Measurements from ENCODE around the gene TAF7.
"Not testable (repeated sequence)": the region's sequence is repeated elsewhere in the genome, so short reads cannot be mapped to it uniquely, and the experiment has no call there.

Gene TAF7

GRCh38 chr5:141345327-141345726 is 24.7 kb upstream of the TAF7 start:
- Mint-ChIP-seq H3K36me3 (no peaks in the 10 kb centered on the region), H3K4me3 (no peak overlapping the region), H3K4me1 (peaks cover 4% of the 10 kb centered on the region), H3K9me3 (peaks cover 13% of the 10 kb centered on the region), H3K27ac (no peak overlapping the region)
- no peak for ATAC-seq
- DNase-seq (ENCODE audit: low spot score in 2 of 2): no peak

DNA sequence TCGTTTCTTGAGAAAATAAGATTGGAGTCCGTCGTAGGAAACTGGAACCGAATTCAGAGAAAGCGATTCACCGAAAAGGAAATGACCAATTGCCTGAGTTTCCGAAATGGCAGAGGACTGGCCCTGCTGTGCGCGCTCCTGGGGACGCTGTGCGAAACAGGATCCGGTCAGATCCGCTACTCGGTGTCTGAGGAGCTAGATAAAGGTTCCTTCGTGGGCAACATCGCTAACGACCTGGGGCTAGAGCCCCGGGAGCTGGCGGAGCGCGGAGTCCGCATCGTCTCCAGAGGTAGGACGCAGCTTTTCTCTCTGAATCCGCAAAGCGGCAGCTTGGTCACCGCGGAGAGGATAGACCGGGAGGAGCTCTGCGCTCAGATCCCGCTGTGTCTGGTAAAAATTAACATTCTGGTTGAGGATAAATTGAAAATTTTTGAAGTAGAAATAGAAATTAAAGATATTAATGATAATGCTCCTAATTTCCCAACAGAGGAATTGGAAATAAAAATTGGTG is 23.4 kb upstream of the TAF7 start:
- ATAC-seq (no peak), DNase-seq (ENCODE audit: low spot score in 2 of 2) (no peak)
- no peaks in the 10 kb centered on the region for H3K4me1 Mint-ChIP-seq
- peak overlapping the region; percentile 29 for H3K4me3 Mint-ChIP-seq
- H3K36me3 Mint-ChIP-seq: no peaks in the 10 kb centered on the region
- H3K9me3 Mint-ChIP-seq: peaks cover 14% of the 10 kb centered on the region
- H3K27ac Mint-ChIP-seq: no peak overlapping the region

GRCh38 chr5:141343242-141343952 is 22.8 kb upstream of the TAF7 start, which contains the start of gene PCDHGA3:
Gene PCDHGA3, plus strand, starts transcription at chr5:141343829. Its CDS starts 205 bp downstream, at chr5:141344034.
- peaks cover 16% of the 10 kb centered on the region for H3K9me3 Mint-ChIP-seq
- no peak within 1 kb of the TSS for H3K27ac Mint-ChIP-seq
- H3K4me1 Mint-ChIP-seq: no peaks in the 10 kb centered on the region
- no peaks in the 10 kb centered on the region for H3K36me3 Mint-ChIP-seq
- ATAC-seq (no peak), DNase-seq (ENCODE audit: low spot score in 2 of 2) (no peak)
- peak within 1 kb of the TSS; percentile 29 for H3K4me3 Mint-ChIP-seq

GRCh38 chr5:141342773-141343172 is 22.2 kb upstream of the TAF7 start:
- H3K4me1 Mint-ChIP-seq: no peaks in the 10 kb centered on the region
- peaks cover 20% of the 10 kb centered on the region for H3K9me3 Mint-ChIP-seq
- no peak for DNase-seq (ENCODE audit: low spot score in 2 of 2)
- no peak overlapping the region for H3K4me3 Mint-ChIP-seq
- H3K36me3 Mint-ChIP-seq: no peaks in the 10 kb centered on the region
- H3K27ac Mint-ChIP-seq: no peak overlapping the region
- ATAC-seq: no peak

- DNase-seq (ENCODE audit: low spot score in 2 of 2); H3K27ac Mint-ChIP-seq; H3K4me1 Mint-ChIP-seq; ATAC-seq; H3K36me3 Mint-ChIP-seq; H3K4me3 Mint-ChIP-seq: not testable (repeated sequence)
- H3K9me3 Mint-ChIP-seq: peaks cover 20% of the 10 kb centered on the region
These were observed 20.3 kb upstream of the TAF7 start for GRCh38 chr5:141340781-141341354.

DNA sequence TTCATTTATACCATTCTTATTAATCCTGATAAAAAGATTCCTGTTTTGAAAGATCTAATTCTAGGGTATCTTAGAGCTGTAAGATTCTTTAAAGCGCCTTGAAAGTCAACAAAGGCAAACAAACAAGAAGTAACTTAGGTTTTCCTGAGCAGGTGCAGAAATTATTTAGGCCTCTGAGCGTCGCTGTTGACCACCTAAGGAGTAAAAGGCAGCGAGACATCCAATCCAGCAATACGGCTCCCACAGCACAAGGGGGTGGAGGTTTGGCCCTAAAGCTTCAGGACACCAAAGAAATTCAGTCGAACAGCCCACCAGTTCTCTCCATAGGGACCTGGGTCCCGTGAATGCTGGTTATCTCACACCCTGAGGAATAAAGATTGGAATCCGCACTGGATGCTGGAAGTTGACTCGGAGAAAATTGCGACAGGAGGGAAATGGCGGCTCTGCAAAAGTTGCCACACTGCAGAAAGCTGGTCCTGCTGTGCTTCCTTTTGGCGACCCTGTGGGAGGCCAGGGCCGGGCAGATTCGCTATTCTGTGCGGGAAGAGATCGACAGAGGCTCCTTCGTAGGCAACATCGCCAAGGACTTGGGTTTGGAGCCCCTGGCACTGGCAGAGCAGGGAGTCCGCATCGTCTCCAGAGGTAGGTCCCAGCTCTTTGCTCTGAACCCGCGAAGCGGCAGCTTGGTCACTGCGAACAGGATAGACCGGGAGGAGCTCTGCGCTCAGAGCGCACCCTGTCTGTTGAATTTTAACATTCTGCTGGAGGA is 18.1 kb upstream of the TAF7 start, which contains the start of gene PCDHGA2:
Gene PCDHGA2, plus strand, starts transcription at position 223 of the 769 bp plus-strand sequence.
- Mint-ChIP-seq H3K27ac (no peak within 1 kb of the TSS), H3K4me1 (no peaks in the 10 kb centered on the region), H3K4me3 (no peak within 1 kb of the TSS), H3K36me3 (no peaks in the 10 kb centered on the region), H3K9me3 (peaks cover 32% of the 10 kb centered on the region)
- DNase-seq (ENCODE audit: low spot score in 2 of 2) (no peak), ATAC-seq (no peak)

DNA sequence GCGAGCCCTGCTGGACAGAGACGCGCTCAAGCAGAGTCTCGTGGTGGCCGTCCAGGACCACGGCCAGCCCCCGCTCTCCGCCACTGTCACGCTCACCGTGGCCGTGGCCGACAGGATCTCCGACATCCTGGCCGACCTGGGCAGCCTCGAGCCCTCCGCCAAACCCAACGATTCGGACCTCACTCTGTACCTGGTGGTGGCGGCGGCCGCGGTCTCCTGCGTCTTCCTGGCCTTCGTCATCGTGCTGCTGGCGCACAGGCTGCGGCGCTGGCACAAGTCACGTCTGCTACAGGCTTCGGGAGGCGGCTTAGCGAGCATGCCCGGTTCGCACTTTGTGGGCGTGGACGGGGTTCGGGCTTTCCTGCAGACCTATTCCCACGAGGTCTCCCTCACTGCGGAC is 12.0 kb upstream of the TAF7 start:
- ATAC-seq; H3K27ac Mint-ChIP-seq; H3K4me1 Mint-ChIP-seq; DNase-seq (ENCODE audit: low spot score in 2 of 2); H3K36me3 Mint-ChIP-seq; H3K4me3 Mint-ChIP-seq: not testable (repeated sequence)
- peaks cover 22% of the 10 kb centered on the region for H3K9me3 Mint-ChIP-seq

DNA sequence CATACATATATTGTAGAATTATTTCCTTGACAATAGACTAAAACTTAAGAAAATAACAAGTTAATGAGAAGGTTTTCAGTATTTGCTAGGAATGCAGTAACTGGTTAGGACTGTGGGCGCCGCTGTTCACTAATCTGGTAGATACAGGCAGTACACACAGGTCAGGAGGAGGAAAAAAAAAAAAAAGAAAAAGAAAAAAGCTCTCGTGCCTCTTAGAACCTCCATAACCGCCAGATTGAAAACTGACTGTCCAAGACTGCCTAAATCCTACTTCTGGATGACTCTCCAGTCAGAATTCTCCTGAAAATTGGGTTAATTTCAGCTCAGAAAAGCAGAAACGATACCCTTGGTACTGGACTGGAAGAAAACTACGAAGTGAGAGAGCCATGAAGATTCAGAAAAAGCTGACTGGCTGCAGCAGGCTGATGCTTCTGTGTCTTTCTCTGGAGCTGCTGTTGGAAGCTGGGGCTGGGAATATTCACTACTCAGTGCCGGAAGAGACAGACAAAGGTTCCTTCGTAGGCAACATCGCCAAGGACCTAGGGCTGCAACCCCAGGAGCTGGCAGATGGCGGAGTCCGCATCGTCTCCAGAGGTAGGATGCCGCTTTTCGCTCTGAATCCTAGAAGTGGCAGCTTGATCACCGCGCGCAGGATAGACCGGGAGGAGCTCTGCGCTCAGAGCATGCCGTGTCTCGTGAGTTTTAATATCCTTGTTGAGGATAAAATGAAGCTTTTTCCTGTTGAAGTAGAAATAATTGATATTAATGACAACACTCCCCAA is 9.9 kb upstream of the TAF7 start, which contains the start of gene PCDHGA1:
Gene PCDHGA1, plus strand, starts transcription at position 216 of the 782 bp plus-strand sequence.
- Mint-ChIP-seq H3K27ac (no peak within 1 kb of the TSS), H3K4me3 (no peak within 1 kb of the TSS), H3K36me3 (peaks cover 4% of the 10 kb centered on the region), H3K4me1 (peaks cover 7% of the 10 kb centered on the region), H3K9me3 (peaks cover 16% of the 10 kb centered on the region)
- no peak for ATAC-seq
- DNase-seq (ENCODE audit: low spot score in 2 of 2): no peak

DNA sequence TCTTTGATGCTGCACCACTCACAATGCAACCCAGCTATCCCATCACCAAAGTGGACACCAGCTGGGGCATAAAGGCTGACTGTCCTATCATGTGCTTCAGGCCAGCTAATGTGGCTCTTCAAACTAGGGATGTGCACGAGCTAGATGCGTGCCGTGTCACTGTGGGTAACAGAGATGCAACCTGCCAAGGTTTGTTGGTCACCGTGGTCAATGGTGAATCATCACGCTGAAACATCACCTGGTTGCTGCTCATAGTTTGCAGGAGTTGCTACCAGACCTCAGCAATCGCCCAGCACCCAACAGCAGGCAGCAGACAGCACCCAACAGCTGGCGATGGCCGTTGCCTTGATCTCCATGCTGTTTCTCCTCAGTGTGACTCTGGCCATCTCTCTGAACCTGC is 7.6 kb upstream of the TAF7 start:
- Mint-ChIP-seq H3K36me3 (peaks cover 4% of the 10 kb centered on the region), H3K27ac (no peak overlapping the region), H3K9me3 (peaks cover 4% of the 10 kb centered on the region), H3K4me3 (no peak overlapping the region), H3K4me1 (peaks cover 7% of the 10 kb centered on the region)
- DNase-seq (ENCODE audit: low spot score in 2 of 2): no peak
- peak; percentile 40 for ATAC-seq

DNA sequence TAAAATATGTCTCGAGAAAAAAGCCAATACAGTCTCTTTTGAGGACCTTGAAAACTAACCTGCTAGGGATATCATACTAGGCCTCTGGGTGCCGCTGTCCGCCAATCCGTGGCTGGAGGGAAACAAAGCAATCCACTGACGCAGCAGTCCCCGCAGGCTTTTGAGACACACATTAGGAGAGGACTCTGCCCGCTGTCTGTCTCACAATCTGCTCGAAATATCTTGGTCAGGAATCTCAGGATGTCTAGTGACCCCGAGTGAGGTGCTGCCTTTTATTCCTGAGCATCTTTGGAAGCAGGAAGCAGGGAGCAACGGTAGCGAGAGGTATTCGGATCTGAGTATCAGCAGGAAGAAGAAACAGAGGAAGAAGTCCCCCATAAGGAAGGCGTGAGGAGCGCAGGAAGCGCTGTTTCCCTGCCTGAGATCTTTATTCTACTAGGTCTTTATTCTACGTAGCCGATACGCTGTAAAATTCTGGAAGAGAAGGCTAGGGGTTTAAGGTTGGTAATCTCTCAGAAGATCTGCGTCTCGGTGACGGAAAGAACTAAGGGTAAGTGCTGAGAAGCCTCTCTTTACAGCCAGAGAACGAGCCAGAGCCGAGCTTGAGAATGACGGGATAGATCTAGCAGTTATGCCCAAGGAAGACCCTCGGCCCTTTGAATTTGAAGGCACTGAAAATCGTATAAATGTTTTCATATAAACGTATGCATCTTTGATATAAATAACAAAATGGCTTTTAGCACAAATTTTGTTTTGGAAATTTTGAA is 5.7 kb upstream of the TAF7 start:
- ATAC-seq (peak; percentile 93), DNase-seq (ENCODE audit: low spot score in 2 of 2) (peak; percentile 43 to 73)
- H3K27ac Mint-ChIP-seq: peak overlapping the region; percentile 76
- H3K4me1 Mint-ChIP-seq: peaks cover 7% of the 10 kb centered on the region
- peak overlapping the region; percentile 88 for H3K4me3 Mint-ChIP-seq
- peaks cover 4% of the 10 kb centered on the region for H3K36me3 Mint-ChIP-seq
- peaks cover 4% of the 10 kb centered on the region for H3K9me3 Mint-ChIP-seq

DNA sequence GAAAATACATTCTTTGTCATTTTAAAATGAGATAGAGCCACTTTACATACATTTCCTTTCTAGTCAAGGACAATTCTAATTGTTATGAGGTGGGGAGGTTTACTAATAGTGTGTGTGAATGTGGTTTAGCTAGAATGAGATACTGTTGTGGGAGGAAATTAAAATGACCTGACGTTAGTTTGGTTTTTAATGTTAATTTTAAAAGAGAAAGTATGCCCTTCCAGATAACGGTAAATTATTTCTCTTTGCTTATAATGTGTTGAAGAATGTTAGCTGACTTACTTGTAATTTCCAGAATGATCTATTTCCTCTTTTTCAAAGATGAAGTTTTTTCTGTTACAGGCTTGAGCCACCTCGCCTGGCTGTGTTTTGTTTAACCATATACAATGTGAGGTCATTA is 1.7 kb upstream of the TAF7 start:
- H3K4me3 Mint-ChIP-seq: peak overlapping the region; percentile 99

GRCh38 chr5:141319699-141320098 is 885 bp downstream of the TAF7 start:
- H3K9me3 Mint-ChIP-seq: peaks cover 30% of the 10 kb centered on the region
- no peak for ATAC-seq
- peak overlapping the region; percentile 100 for H3K27ac Mint-ChIP-seq
- peak overlapping the region; percentile 99 for H3K4me3 Mint-ChIP-seq
- H3K4me1 Mint-ChIP-seq: peaks cover 38% of the 10 kb centered on the region
- DNase-seq (ENCODE audit: low spot score in 2 of 2): no peak
- H3K36me3 Mint-ChIP-seq: peaks cover 54% of the 10 kb centered on the region

More for the DNA sequence above, 1.7 kb upstream of the TAF7 start:
- ATAC-seq (no peak), DNase-seq (ENCODE audit: low spot score in 2 of 2) (no peak)
- Mint-ChIP-seq H3K27ac (no peak overlapping the region), H3K36me3 (peaks cover 40% of the 10 kb centered on the region), H3K4me1 (peaks cover 39% of the 10 kb centered on the region), H3K9me3 (peaks cover 21% of the 10 kb centered on the region)

GRCh38 chr5:141319202-141319601 is 1.4 kb downstream of the TAF7 start:
- Mint-ChIP-seq H3K4me1 (peaks cover 38% of the 10 kb centered on the region), H3K9me3 (peaks cover 31% of the 10 kb centered on the region), H3K4me3 (peak overlapping the region; percentile 99), H3K36me3 (peaks cover 54% of the 10 kb centered on the region), H3K27ac (peak overlapping the region; percentile 100)
- DNase-seq (ENCODE audit: low spot score in 2 of 2) (no peak), ATAC-seq (no peak)

DNA sequence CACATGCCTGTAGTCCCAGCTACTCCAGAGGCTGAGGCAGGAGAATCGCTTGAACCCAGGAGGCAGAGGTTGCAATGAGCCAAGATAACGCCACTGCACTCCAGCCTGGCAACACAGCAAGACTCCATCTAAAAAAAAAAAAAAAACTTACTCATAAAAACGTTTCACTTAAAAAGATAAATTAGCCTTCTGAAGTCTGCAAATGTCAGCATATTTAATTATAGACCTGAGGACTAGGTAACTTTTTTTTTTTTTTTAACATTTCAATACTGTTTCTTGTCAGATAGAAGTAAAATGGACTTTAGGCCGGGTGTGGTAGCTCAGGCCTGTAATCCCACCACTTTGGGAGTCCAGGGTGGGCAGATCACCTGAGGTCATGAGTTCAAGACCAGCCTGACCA is 3.6 kb downstream of the TAF7 start:
- ATAC-seq; H3K4me3 Mint-ChIP-seq; H3K27ac Mint-ChIP-seq; DNase-seq (ENCODE audit: low spot score in 2 of 2): not testable (repeated sequence)
- peaks cover 38% of the 10 kb centered on the region for H3K4me1 Mint-ChIP-seq
- peaks cover 42% of the 10 kb centered on the region for H3K9me3 Mint-ChIP-seq
- H3K36me3 Mint-ChIP-seq: peaks cover 54% of the 10 kb centered on the region

Data from stimulated activated effector memory CD8-positive, alpha-beta T cell treated with anti-CD3 and anti-CD28 coated beads, Interleukin-12 subunit alpha, Interleukin-12 subunit beta, amount 100 ng/mL, for 72 hours (primary cell).